Spleen (tissue), 11 donors: ENCODE results near the gene MTRFR. TPM values are rescaled to one million over a fixed set of nuclear protein-coding genes. Genes with fewer than 3 reads are reported as not detected.
"Not testable (repeated sequence)": the region's sequence is repeated elsewhere in the genome, so short reads cannot be mapped to it uniquely, and the experiment has no call there.

Experiments used
- DNase-seq: peaks from one replicate; pipeline ENCODE4 v3.0.0-alpha.2; 2020
- H3K27ac ChIP-seq, 8 donors: fragments of 200-600 bp; sonication (generic) in 7 of 8; 1 replicate in 4 of 8; 2 replicates in 4 of 8; pipeline versions ENCODE4 v1.5.0 to v1.8.0; 2016 to 2021; ENCODE audit warnings: inconsistent platforms in 4 of 8, mild to moderate bottlenecking in 4 of 8, moderate library complexity in 1 of 8
- H3K27me3 ChIP-seq, 7 donors: fragments of 200-600 bp; sonication (generic) in 6 of 7; replicated peaks in 1 of 7; 1 replicate in 4 of 7; 2 replicates in 3 of 7; pipeline versions ENCODE4 v1.5.0 to v1.8.0; 2016 to 2021; ENCODE audit warnings: inconsistent platforms in 3 of 7, mild to moderate bottlenecking in 1 of 7
- H3K36me3 ChIP-seq, 6 donors: fragments of 200-600 bp; sonication (generic) in 5 of 6; 1 replicate in 4 of 6; 2 replicates in 2 of 6; pipeline versions ENCODE4 v1.5.0 to v1.8.0; 2016 to 2021; ENCODE audit warnings: inconsistent platforms in 2 of 6
- H3K4me1 ChIP-seq, 6 donors: fragments of 200-600 bp; sonication (generic) in 5 of 6; 1 replicate in 3 of 6; 2 replicates in 3 of 6; pipeline versions ENCODE4 v1.5.0 to v1.8.0; 2016 to 2021; ENCODE audit warnings: inconsistent platforms in 3 of 6
- H3K4me3 ChIP-seq, 8 donors: fragments of 200-600 bp; sonication (generic) in 7 of 8; 1 replicate in 4 of 8; 2 replicates in 4 of 8; pipeline versions ENCODE4 v1.5.0 to v1.8.0; 2016 to 2021; ENCODE audit warnings: inconsistent platforms in 4 of 8, mild to moderate bottlenecking in 4 of 8, moderate library complexity in 2 of 8
- H3K9me3 ChIP-seq, 8 donors: fragments of 200-600 bp; sonication (generic) in 7 of 8; 1 replicate in 4 of 8; 2 replicates in 4 of 8; pipeline versions ENCODE4 v1.5.0 to v1.8.0; 2016 to 2021; ENCODE audit warnings: inconsistent platforms in 4 of 8
- CTCF ChIP-seq, 11 experiments: fragments of 200-600 bp in 7 of 11; fragments of 450-650 bp in 4 of 11; sonication (generic) in 4 of 11; IDR thresholded peaks in 8 of 11; conservative IDR thresholded peaks in 3 of 11; 1 replicate in 7 of 11; 2 replicates in 4 of 11; pipeline versions ENCODE4 v1.4.0 to v1.8.0; 2016 to 2021; ENCODE audit warnings: antibody characterized with exemption in 11 of 11, inconsistent platforms in 4 of 11, mild to moderate bottlenecking in 1 of 11
- POLR2A ChIP-seq, 3 donors: fragments of 450-650 bp; IDR thresholded peaks; one replicate each; pipeline ENCODE4 v1.5.1; 2017; ENCODE audit warnings: antibody characterized with exemption in 3 of 3, mild to moderate bottlenecking in 1 of 3
- POLR2AphosphoS5 ChIP-seq, 3 donors: sonication (generic); formaldehyde crosslinking; IDR thresholded peaks; one replicate each; pipeline ENCODE4 v1.5.1; 2017; ENCODE audit warnings: antibody characterized with exemption in 3 of 3
- WGBS, 5 donors: extraction: QIAGEN DNeasy Blood & Tissue Kit in 3 of 5; methylation state at CpG; one replicate each; pipeline versions ENCODE4 v1.1.5 to v1.1.7; 2013 to 2018; 5-methylcytosine and 5-hydroxymethylcytosine counted together
- intact Hi-C: fragments of 100-400 bp; cut with DNase I; formaldehyde crosslinking; loops from one replicate; pipeline ENCODE4 v1.15.0; 2023; ENCODE audit warnings: low total_unique reads
- polyA plus RNA-seq, 3 donors: library from polyadenylated mRNA; stranded (reverse); fragments of 200-250 nt; gene quantifications; one replicate each; pipeline ENCODE4 v1.2.1, GENCODE V29; 2013
- total RNA-seq, 7 donors: library from RNA; depleted of rRNA in 3 of 7; stranded (reverse); fragments of >200 nt in 3 of 7; fragmentation: NEBNext Ultra II Directional in 4 of 7; extraction: Animal tissue kit (Norgen Biotek cat#: 25700) in 4 of 7; gene quantifications; one replicate each; pipeline versions ENCODE4 v1.1.0 to v1.2.1, GENCODE V29; 2016 to 2021
- donor health status: healthy with polysubstance abuse.
- donor health status: DM: no; HTN: no; CAD: no; lungs with moderate emphysema.
- donor health status: DM: no; HTN: no; CAD: no.
- donor health status: Bipolar disorder and iron deficiency.
- donor health status: healthy.
- donor health status: DM: no; HTN: no; CAD: no.
- donor health status: DM: yes; HTN: yes; CAD: no.

Gene MTRFR
- total and polyA plus RNA-seq, 10 donors, result 11.9 to 21.0 (median 16.2) TPM

- WGBS, 5 donors, result 82 to 92% (median 83%) methylated on average over 7 of the region's 7 CpGs
- no peak for DNase-seq
- TF ChIP-seq POLR2AphosphoS5 (IDR thresholded peaks at IDR 0.05) (no peak), CTCF (IDR thresholded peaks at IDR 0.05 in 8 of 11, conservative IDR thresholded peaks at IDR 0.05 in 3 of 11) (no peak), POLR2A (IDR thresholded peaks at IDR 0.05) (no peak)
- H3K27ac ChIP-seq, result no peak overlapping the region
- H3K4me3 ChIP-seq, result no peak overlapping the region
- peaks cover 6 to 96% (median 33%) of the 10 kb centered on the region in 6 donors for H3K36me3 ChIP-seq
- H3K9me3 ChIP-seq, result no peaks in the 10 kb centered on the region
- no peaks in the 10 kb centered on the region for H3K4me1 ChIP-seq
- intact Hi-C loops, result no loop called here
- H3K27me3 ChIP-seq, result no peaks in the 10 kb centered on the region
Measured at GRCh38 chr12:123200414-123200813, 32.8 kb upstream of the MTRFR start.

GRCh38 chr12:123206794-123207193 is 26.4 kb upstream of the MTRFR start:
- H3K4me3 ChIP-seq, H3K4me1 ChIP-seq, H3K27me3 ChIP-seq, H3K27ac ChIP-seq, intact Hi-C loops, DNase-seq, H3K9me3 ChIP-seq: not testable (repeated sequence)
- H3K36me3 ChIP-seq, result peaks cover 6 to 100% (median 59%) of the 10 kb centered on the region in 6 donors
- WGBS, 5 donors, result 88 to 98% (median 94%) methylated on average over 3 of the region's 3 CpGs

- intact Hi-C loops, DNase-seq, H3K4me1 ChIP-seq, H3K27ac ChIP-seq, H3K4me3 ChIP-seq, H3K9me3 ChIP-seq, H3K27me3 ChIP-seq: not testable (repeated sequence)
- peaks cover 3 to 100% (median 58%) of the 10 kb centered on the region in 6 donors for H3K36me3 ChIP-seq
- 96 to 99% (median 97%) methylated on average over 7 of the region's 7 CpGs for WGBS, 5 donors
Measured at GRCh38 chr12:123207815-123208214, 25.4 kb upstream of the MTRFR start.

GRCh38 chr12:123223241-123223668 is 10.0 kb upstream of the MTRFR start:
- no peaks in the 10 kb centered on the region for H3K9me3 ChIP-seq
- 45 to 74% (median 51%) methylated on average over 11 of the region's 11 CpGs for WGBS, 5 donors
- peak overlapping the region in 1 of 8 donors; percentile 20 for H3K4me3 ChIP-seq
- peaks cover 0 to 75% (median 28%) of the 10 kb centered on the region in 6 donors for H3K36me3 ChIP-seq
- peak overlapping the region in 7 of 8 donors; percentile 60 to 82 (median 65) for H3K27ac ChIP-seq
- no peaks in the 10 kb centered on the region for H3K27me3 ChIP-seq
- H3K4me1 ChIP-seq, result peaks cover 0 to 46% (median 12%) of the 10 kb centered on the region in 6 donors
- no peak for DNase-seq
- TF ChIP-seq POLR2A (IDR thresholded peaks at IDR 0.05) (no peak), POLR2AphosphoS5 (IDR thresholded peaks at IDR 0.05) (peak in 1 of 3 donors; percentile 32)
- intact Hi-C loops, result no loop called here

- no peak for DNase-seq
- Histone ChIP-seq H3K27me3 (no peaks in the 10 kb centered on the region), H3K9me3 (no peaks in the 10 kb centered on the region), H3K27ac (no peak overlapping the region), H3K36me3 (peaks cover 0 to 53% (median 18%) of the 10 kb centered on the region in 6 donors), H3K4me1 (peaks cover 5 to 67% (median 33%) of the 10 kb centered on the region in 6 donors), H3K4me3 (no peak overlapping the region)
- intact Hi-C loops, result no loop called here
- TF ChIP-seq POLR2AphosphoS5 (IDR thresholded peaks at IDR 0.05) (no peak), POLR2A (IDR thresholded peaks at IDR 0.05) (no peak), CTCF (IDR thresholded peaks at IDR 0.05 in 8 of 11, conservative IDR thresholded peaks at IDR 0.05 in 3 of 11) (no peak)
- WGBS, 5 donors, result 84 to 98% (median 92%) methylated on average over 2 of the region's 2 CpGs
Measured at GRCh38 chr12:123225443-123225842, 7.8 kb upstream of the MTRFR start.
